ENCODE data around the gene JAGN1.

DNA sequence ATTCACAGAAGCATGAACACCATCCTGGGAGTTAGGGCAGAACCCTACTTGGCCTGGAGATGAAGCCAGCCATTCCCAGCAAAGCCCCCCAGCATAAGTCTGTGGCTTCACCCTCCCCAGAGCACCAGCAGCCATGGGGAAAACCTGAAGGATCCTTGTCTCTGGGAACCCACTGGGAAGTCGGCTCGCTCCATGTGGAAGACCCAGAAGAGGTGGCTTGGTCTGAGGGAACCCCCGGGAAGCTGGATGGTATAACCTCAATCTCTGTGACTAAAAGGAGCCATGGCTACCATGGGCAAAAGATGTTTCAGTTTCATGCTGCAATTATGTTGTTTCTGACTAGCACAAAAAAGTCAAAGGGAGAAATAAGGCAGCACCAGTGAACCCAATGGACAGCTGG, 34.8 kb upstream of the JAGN1 start:
- TF ChIP-seq, protein P1, sequence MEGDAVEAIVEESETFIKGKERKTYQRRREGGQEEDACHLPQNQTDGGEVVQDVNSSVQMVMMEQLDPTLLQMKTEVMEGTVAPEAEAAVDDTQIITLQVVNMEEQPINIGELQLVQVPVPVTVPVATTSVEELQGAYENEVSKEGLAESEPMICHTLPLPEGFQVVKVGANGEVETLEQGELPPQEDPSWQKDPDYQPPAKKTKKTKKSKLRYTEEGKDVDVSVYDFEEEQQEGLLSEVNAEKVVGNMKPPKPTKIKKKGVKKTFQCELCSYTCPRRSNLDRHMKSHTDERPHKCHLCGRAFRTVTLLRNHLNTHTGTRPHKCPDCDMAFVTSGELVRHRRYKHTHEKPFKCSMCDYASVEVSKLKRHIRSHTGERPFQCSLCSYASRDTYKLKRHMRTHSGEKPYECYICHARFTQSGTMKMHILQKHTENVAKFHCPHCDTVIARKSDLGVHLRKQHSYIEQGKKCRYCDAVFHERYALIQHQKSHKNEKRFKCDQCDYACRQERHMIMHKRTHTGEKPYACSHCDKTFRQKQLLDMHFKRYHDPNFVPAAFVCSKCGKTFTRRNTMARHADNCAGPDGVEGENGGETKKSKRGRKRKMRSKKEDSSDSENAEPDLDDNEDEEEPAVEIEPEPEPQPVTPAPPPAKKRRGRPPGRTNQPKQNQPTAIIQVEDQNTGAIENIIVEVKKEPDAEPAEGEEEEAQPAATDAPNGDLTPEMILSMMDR (conservative IDR thresholded peaks at IDR 0.05; ENCODE audit: low read length) = no peak
- TF ChIP-seq EZH2phosphoT487 (IDR thresholded peaks at IDR 0.05; ENCODE audit: borderline replicate concordance, low read depth, low read length) = no peak

Measured in OCI-LY7 (cell line).